T follicular helper cell (primary cell): ENCODE results near the gene SLC16A6.
"Not testable (repeated sequence)": the region's sequence is repeated elsewhere in the genome, so short reads cannot be mapped to it uniquely, and the experiment has no call there.

Source experiments
- DNase-seq: peaks from one replicate; pipeline ENCODE4 v3.0.0-alpha.2; 2020; ENCODE audit warnings: low read depth
- total RNA-seq, 2 experiments: gene quantifications; one replicate each; lab custom pipeline; 2026; lab: John Stamatoyannopoulos, UW

The SLC16A6 gene
- 4.8 to 13.7 reads per million in 2 experiments for total RNA-seq

GRCh38 chr17:68290955-68291835, at the start of gene SLC16A6, which contains the start of gene ARSG:
SLC16A6 (minus strand) TSS chr17:68291127; CDS start chr17:68278320, 12,807 bp downstream.
ARSG (plus strand) TSS chr17:68291495; CDS start chr17:68307494, 15,999 bp downstream.
- DNase-seq: peak; percentile 82

- DNase-seq: no peak
Observed at GRCh38 chr17:68334393-68334792, 43.5 kb upstream of the SLC16A6 start.

GRCh38 chr17:68331932-68332331, 41.0 kb upstream of the SLC16A6 start:
- not testable (repeated sequence) for DNase-seq

- DNase-seq: no peak
Observed at GRCh38 chr17:68329331-68329730, 38.4 kb upstream of the SLC16A6 start.

- no peak for DNase-seq
Observed at GRCh38 chr17:68328676-68329075, 37.7 kb upstream of the SLC16A6 start.

GRCh38 chr17:68327823-68328557, 37.1 kb upstream of the SLC16A6 start:
- no peak for DNase-seq

- no peak for DNase-seq
Observed at GRCh38 chr17:68326681-68327080, 35.8 kb upstream of the SLC16A6 start.

DNA sequence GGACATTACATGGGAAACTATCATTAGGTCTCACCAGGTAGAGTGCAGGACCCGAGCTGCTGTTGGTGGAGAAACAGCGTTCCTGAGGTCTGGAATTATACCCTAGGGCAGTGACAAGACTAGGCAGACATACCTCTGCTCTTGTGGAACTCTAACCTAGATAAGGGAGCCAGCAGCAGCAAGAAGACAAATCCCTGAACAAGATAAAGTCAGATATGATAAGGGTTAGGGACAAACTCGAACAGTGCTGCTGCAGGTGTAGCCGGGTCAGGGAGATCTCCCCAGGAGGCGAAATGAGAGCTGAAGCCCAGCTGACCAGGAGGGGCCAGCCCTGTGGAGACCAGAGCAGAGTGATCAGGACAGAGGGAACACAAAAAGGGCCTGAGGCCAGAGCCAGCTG, 35.0 kb upstream of the SLC16A6 start:
- no peak for DNase-seq

GRCh38 chr17:68324654-68325336, 33.9 kb upstream of the SLC16A6 start:
- DNase-seq: no peak

DNA sequence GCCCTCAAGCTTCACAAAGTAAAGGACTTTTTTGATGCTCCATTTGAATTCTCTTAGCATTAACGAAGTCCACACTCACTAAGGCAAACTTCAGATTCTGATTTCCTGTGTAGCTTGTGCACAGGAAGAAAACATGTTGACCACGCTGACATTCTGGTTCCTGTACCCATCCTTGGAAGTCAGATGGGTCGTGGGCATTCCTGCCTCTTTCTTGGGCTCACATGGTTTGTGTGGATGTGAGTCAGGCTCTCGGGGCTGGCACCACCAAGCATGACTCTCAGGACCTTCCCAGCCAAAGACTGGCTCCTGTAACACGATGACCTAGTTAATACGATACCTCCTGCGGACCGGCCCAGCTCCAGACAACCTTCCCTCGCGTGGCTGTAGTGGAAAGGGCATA, 33.2 kb upstream of the SLC16A6 start:
- DNase-seq: no peak

GRCh38 chr17:68322630-68323029, 31.7 kb upstream of the SLC16A6 start:
- DNase-seq: no peak

DNA sequence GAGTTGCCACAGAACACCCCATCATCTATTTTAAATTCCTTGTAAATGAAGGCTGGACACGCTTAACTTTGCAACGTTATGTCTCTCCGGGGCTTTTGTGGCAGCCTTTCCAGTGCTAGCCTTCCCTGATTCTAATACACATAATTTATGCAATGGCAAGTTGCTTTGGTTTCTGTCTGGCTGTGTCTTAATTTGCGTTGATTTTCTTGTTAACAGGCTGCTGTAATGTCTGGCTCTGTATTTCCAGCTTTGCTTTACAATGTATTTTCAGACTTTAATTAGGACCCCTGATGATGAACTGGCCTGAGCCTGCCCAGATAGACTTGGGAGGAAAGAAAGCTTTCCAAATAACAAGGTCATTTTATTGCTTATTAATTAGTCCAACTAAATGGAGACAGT, 30.6 kb upstream of the SLC16A6 start:
- DNase-seq: no peak

DNA sequence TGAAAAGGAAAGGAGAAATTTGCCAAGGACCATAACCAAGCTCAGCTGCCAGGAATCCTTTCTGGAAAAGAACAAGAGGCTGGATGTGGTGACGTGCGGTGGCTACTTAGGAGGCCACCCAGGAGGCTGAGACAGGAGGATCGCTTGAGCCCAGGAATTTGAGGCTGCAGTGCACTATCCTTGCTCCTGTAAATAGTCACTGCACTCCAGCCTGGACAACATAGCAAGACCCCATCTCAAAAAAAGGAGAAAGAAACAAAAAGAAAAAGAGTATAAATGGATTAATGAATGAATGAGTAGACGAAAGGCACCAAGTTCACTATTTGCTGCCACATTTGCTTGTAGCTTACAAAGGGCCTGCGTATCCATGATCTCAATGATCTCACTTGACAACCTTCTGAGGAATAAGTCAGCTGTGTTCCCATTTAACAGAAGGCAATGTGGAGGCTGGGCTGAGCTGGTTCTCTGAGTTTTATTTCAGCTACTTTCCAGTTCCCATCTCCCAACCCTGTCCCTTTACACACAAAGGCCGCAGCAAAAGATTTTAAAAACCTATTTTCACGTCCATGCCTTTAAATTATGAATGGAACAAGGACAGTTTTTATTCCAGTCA, 30.1 kb upstream of the SLC16A6 start:
- DNase-seq: no peak

DNA sequence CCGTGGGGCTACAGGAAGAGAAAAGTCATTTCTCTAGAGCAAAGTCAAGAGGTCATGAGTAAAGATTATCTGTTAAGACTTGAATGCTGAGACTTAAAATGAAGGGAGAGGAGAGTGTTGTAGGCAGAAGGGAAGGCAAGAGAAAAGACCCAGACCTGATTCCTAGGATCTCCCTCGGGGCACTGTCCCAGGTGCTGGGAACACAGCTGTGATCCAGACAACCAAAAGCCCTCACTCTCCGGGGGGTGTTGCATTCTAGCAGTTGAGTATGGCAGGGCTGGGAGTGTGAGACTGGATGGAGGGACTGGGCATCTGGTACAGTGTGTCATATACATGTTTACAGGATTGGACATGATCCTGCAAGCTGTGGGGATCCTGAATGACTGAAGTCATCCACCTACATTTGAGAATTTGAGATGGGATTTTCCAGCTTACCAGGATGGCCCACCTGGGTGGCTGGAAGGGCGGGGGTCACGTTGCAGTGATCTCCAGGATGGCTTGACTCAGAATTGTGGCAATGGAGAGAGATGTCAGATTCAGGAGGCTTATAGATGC, 29.5 kb upstream of the SLC16A6 start:
- DNase-seq: no peak

GRCh38 chr17:68319410-68320162, 28.7 kb upstream of the SLC16A6 start:
- no peak for DNase-seq

GRCh38 chr17:68318103-68318991, 27.4 kb upstream of the SLC16A6 start:
- no peak for DNase-seq

DNA sequence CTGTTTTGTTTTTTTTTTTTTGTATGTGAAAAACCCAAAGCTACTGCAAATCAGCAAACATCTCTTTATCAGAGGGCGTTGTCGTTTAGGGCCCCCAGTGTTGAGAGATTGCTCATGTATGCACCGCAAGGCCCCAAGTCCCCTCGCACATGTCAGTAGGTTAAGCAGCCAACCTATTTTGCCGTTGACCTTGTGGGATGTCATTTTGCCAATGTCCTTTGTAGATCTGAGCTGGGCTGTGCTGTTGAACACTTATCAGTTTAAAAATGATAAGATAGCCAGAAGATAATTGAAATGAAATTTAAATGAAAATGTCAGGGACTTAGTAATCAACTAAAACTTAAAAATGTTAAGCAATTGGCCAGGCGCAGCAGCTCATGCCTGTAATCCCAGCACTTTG, 26.5 kb upstream of the SLC16A6 start:
- DNase-seq: no peak

DNA sequence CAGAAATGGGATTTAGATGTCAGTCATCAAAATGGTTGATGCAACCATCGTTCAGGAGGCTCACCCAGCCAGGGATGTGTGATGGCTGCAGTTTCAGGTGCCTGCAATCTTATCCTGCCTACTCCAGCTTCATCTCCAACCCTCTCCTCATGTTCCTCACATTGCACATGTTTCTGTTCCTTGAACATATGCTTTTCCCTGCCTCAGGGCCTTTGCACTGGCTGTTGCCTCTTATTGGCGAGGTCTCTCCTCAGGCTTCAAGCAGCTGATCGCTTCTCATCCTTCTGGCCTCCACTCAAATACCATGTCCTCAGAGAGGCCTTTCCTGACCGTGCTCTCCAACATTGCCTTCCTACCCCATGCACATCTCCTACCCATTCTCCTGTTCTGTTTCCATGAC, 25.0 kb upstream of the SLC16A6 start:
- DNase-seq: no peak

- DNase-seq: no peak
Observed at GRCh38 chr17:68314916-68315535, 24.1 kb upstream of the SLC16A6 start.
